HepG2 (cell line): Measurements from ENCODE around the gene LIME1. TPM values are rescaled to one million over a fixed set of nuclear protein-coding genes. Genes with fewer than 3 reads are reported as not detected.

Experiments
- ARNTL ChIP-seq: sonication (generic); formaldehyde crosslinking; IDR thresholded peaks from 2 replicates; pipeline ENCODE4 v1.4.0; 2020; ENCODE audit warnings: mild to moderate bottlenecking, missing genetic modification reagents
- BATF2 ChIP-seq: sonication (generic); formaldehyde crosslinking; IDR thresholded peaks from 2 replicates; pipeline ENCODE4 v1.8.0; 2022; ENCODE audit warnings: mild to moderate bottlenecking, missing genetic modification reagents, moderate library complexity
- GPN1 ChIP-seq: sonication (generic); formaldehyde crosslinking; IDR thresholded peaks from 2 replicates; pipeline ENCODE4 v1.5.1; 2020; ENCODE audit warnings: missing genetic modification reagents, borderline replicate concordance
- HNF1A ChIP-seq, 2 experiments: sonication (generic) in 1 of 2; formaldehyde crosslinking in 1 of 2; IDR thresholded peaks; 2 replicates each; pipeline versions ENCODE4 v1.4.0 to v1.6.1; 2016 to 2020; ENCODE audit warnings: borderline replicate concordance in 1 of 2, low read depth in 1 of 2, mild to moderate bottlenecking in 1 of 2, missing genetic modification reagents in 1 of 2
- ZNF10 ChIP-seq: sonication (generic); formaldehyde crosslinking; IDR thresholded peaks from 2 replicates; pipeline ENCODE4 v1.4.0; 2020; ENCODE audit warnings: mild to moderate bottlenecking, low read depth, missing genetic modification reagents, borderline replicate concordance
- ZNF567 ChIP-seq: sonication (generic); formaldehyde crosslinking; IDR thresholded peaks from 2 replicates; pipeline ENCODE4 v1.8.1; 2023; ENCODE audit warnings: mild to moderate bottlenecking, missing genetic modification reagents, borderline replicate concordance
- ZNF674 ChIP-seq: sonication (generic); formaldehyde crosslinking; IDR thresholded peaks from 2 replicates; pipeline ENCODE4 v1.5.0; 2020; ENCODE audit warnings: low read depth, mild to moderate bottlenecking, missing genetic modification reagents
- ZNF7 ChIP-seq: IDR thresholded peaks from 2 replicates; pipeline ENCODE4 v1.6.1; 2016; ENCODE audit warnings: missing biosample characterization, missing genetic modification reagents
- ZSCAN20 ChIP-seq: sonication (generic); formaldehyde crosslinking; IDR thresholded peaks from 2 replicates; pipeline ENCODE4 v1.4.0; 2020; ENCODE audit warnings: missing genetic modification reagents, mild to moderate bottlenecking, borderline replicate concordance
- polyA plus RNA-seq, 8 experiments: library from polyadenylated mRNA; depleted of rRNA in 3 of 8; stranded (reverse) in 7 of 8; unstranded in 1 of 8; fragments of >200 nt; fragmentation: Illumina TruSeq in 4 of 8; extraction: Trizol in 4 of 8; gene quantifications; 2 replicates each; pipeline versions ENCODE4 v1.2.1 to v1.2.3, GENCODE V29; 2011 to 2016; ENCODE audit warnings: low read depth in 4 of 8, missing spikeins in 1 of 8, mixed read lengths in 1 of 8; ENCODE audit not compliant: insufficient read depth in 1 of 8
- total RNA-seq, 5 experiments: library from RNA; depleted of rRNA; stranded (reverse); fragments of >200 nt; fragmentation: Illumina TruSeq; extraction: Trizol; gene quantifications; 2 replicates each; pipeline ENCODE4 v1.2.3, GENCODE V29; 2016; ENCODE audit warnings: low read depth in 1 of 5
- TF ChIP-seq, protein P1 (sequence below): sonication (generic); formaldehyde crosslinking; IDR thresholded peaks from 2 replicates; pipeline ENCODE4 v1.4.0; 2020; ENCODE audit warnings: missing genetic modification reagents
- TF ChIP-seq, protein P2 (sequence below): IDR thresholded peaks from 2 replicates; pipeline ENCODE4 v1.6.1; 2018; ENCODE audit warnings: missing genetic modification reagents
- TF ChIP-seq, protein P3 (sequence below): sonication (generic); formaldehyde crosslinking; IDR thresholded peaks from 2 replicates; pipeline ENCODE4 v1.4.0; 2020; ENCODE audit warnings: mild to moderate bottlenecking, missing genetic modification reagents
- TF ChIP-seq, protein P4 (sequence below): sonication (generic); formaldehyde crosslinking; conservative IDR thresholded peaks from 2 replicates; pipeline ENCODE4 v1.8.0; 2022; ENCODE audit warnings: low read depth, missing genetic modification reagents

The LIME1 gene
- total and polyA plus RNA-seq, 2 of the 13 experiments (the other 11 are each of a cell fraction or from before 2014, with no cell fraction given), result 13.0 to 61.5 TPM

DNA sequence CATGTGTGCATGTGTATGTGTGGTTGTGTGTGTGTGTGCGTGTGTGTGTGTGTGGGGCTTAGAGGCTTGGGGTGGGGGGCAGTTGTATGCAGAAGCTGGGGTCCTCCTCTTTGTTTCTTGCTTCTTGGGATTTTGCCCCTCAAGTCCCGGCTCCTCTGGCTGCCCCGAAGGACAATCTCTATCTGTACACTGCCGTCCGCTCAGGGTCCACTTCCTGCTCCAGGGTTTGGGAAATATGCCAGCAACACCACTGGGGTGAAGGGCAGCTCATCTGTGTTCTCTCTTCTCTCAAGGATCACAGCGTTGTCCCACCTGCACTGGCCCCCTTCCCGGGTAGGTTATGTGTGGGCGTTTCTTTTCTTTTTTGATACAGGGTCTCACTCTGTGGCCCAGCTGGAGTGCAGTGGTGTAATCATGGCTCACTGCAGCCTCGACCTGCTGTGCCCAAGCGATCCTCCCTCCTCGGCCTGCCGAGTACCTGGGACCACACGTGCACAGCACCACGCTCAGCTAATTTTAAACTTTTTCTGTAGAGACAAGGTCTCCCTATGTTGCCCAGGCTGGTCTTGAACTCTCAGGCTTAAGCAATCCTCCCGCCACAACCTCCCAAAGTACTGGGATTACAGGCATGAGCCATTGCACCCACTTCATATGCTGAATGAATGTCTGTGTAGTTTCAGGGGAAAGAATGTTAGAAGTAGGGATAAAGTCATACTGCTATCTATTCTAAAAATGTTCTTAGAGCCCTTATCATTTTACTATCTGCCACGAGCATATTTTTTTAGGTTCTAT, 28.8 kb downstream of the LIME1 start (continued):
- TF ChIP-seq HNF1A (IDR thresholded peaks at IDR 0.05; ENCODE audit: low read depth) (no peak), HNF1A (CRISPR knock-in tag; IDR thresholded peaks at IDR 0.05; ENCODE audit: borderline replicate concordance) (no peak), ZNF7 (CRISPR knock-in tag) (no peak), ZNF567 (CRISPR knock-in tag) (no peak), ZNF10 (no peak), ARNTL (CRISPR knock-in tag) (no peak), ZNF674 (CRISPR knock-in tag) (no peak), ZSCAN20 (CRISPR knock-in tag) (0 out of 2 replicates have a peak, but pooled peaks have one; percentile 16), BATF2 (CRISPR knock-in tag) (no peak), GPN1 (CRISPR knock-in tag) (no peak)
- TF ChIP-seq, protein P1, sequence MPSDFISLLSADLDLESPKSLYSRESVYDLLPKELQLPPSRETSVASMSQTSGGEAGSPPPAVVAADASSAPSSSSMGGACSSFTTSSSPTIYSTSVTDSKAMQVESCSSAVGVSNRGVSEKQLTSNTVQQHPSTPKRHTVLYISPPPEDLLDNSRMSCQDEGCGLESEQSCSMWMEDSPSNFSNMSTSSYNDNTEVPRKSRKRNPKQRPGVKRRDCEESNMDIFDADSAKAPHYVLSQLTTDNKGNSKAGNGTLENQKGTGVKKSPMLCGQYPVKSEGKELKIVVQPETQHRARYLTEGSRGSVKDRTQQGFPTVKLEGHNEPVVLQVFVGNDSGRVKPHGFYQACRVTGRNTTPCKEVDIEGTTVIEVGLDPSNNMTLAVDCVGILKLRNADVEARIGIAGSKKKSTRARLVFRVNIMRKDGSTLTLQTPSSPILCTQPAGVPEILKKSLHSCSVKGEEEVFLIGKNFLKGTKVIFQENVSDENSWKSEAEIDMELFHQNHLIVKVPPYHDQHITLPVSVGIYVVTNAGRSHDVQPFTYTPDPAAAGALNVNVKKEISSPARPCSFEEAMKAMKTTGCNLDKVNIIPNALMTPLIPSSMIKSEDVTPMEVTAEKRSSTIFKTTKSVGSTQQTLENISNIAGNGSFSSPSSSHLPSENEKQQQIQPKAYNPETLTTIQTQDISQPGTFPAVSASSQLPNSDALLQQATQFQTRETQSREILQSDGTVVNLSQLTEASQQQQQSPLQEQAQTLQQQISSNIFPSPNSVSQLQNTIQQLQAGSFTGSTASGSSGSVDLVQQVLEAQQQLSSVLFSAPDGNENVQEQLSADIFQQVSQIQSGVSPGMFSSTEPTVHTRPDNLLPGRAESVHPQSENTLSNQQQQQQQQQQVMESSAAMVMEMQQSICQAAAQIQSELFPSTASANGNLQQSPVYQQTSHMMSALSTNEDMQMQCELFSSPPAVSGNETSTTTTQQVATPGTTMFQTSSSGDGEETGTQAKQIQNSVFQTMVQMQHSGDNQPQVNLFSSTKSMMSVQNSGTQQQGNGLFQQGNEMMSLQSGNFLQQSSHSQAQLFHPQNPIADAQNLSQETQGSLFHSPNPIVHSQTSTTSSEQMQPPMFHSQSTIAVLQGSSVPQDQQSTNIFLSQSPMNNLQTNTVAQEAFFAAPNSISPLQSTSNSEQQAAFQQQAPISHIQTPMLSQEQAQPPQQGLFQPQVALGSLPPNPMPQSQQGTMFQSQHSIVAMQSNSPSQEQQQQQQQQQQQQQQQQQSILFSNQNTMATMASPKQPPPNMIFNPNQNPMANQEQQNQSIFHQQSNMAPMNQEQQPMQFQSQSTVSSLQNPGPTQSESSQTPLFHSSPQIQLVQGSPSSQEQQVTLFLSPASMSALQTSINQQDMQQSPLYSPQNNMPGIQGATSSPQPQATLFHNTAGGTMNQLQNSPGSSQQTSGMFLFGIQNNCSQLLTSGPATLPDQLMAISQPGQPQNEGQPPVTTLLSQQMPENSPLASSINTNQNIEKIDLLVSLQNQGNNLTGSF (CRISPR knock-in tag), result no peak
- TF ChIP-seq, protein P2, sequence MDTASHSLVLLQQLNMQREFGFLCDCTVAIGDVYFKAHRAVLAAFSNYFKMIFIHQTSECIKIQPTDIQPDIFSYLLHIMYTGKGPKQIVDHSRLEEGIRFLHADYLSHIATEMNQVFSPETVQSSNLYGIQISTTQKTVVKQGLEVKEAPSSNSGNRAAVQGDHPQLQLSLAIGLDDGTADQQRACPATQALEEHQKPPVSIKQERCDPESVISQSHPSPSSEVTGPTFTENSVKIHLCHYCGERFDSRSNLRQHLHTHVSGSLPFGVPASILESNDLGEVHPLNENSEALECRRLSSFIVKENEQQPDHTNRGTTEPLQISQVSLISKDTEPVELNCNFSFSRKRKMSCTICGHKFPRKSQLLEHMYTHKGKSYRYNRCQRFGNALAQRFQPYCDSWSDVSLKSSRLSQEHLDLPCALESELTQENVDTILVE (CRISPR knock-in tag), result no peak
- TF ChIP-seq, protein P3, sequence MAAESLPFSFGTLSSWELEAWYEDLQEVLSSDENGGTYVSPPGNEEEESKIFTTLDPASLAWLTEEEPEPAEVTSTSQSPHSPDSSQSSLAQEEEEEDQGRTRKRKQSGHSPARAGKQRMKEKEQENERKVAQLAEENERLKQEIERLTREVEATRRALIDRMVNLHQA (CRISPR knock-in tag), result no peak
- TF ChIP-seq, protein P4, sequence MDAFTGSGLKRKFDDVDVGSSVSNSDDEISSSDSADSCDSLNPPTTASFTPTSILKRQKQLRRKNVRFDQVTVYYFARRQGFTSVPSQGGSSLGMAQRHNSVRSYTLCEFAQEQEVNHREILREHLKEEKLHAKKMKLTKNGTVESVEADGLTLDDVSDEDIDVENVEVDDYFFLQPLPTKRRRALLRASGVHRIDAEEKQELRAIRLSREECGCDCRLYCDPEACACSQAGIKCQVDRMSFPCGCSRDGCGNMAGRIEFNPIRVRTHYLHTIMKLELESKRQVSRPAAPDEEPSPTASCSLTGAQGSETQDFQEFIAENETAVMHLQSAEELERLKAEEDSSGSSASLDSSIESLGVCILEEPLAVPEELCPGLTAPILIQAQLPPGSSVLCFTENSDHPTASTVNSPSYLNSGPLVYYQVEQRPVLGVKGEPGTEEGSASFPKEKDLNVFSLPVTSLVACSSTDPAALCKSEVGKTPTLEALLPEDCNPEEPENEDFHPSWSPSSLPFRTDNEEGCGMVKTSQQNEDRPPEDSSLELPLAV (CRISPR knock-in tag), result no peak
